Activated T-cell treated with anti-CD3 and anti-CD28 coated beads for 24 hours (primary cell): Measurements from ENCODE around the gene CCM2L.

Experiments
- DNase-seq: peaks from one replicate; pipeline ENCODE4 v3.0.0-alpha.2; 2020; ENCODE audit warnings: low read depth

CCM2L gene

GRCh38 chr20:31992086-31992485 lies 18.2 kb upstream of the CCM2L start:
- no peak for DNase-seq

DNA sequence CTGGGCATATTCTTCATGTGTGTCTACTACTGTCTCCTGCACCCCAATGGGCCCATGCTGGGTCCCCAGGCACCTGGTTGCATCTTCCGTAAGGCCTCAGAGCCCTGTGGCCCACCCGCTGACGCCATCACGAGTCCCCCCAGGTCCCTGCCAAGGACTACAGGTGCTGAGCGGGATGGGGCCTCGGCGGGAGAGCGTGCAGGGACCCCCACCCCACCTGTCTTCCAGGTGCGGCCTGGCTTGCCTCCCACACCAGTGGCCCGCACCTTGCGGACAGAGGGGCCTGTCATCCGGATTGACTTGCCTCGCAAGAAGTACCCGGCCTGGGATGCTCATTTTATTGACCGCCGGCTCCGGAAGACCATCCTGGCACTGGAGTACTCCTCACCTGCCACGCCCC lies 13.2 kb upstream of the CCM2L start:
- no peak for DNase-seq

GRCh38 chr20:31998246-31998645 lies 12.0 kb upstream of the CCM2L start:
- DNase-seq, result no peak

DNA sequence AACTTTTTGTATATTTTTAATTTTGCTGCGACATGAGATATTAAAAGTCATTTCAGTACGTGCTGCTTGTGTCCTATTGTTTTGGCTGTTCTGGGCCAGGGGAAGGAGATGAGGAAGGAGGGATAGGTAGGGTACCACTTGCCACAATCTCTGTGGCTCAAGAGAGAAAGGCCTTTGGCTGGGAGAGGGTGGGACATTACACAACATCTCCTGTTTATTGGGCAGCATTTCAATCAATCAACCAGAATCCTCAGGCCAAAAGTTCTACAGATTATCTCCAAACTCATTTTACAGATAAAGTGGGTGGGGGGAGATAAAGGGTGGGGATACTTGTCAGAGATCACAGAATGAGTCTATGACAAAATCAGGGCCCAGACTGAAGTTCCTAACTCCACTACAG lies 6.9 kb upstream of the CCM2L start:
- DNase-seq, result no peak

DNA sequence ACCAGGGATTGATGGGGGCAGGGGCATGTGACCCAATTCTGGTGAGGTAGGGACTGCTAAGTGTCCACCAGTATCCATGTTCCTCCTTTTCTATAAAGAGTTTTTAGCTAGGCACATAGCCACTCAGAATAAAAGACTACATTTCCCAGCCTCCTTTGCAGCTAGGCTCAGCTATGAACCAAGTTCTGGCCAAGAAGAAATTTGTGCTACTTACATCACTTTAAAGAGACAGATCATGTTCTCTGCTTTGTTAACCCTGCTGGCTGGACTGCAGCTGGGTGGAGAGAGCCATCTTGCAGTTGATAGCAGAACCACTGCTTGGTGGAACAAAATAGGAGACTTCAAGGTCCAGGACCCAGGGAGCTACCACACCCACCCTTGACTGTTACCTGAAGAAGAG lies 5.3 kb upstream of the CCM2L start:
- DNase-seq, result no peak

DNA sequence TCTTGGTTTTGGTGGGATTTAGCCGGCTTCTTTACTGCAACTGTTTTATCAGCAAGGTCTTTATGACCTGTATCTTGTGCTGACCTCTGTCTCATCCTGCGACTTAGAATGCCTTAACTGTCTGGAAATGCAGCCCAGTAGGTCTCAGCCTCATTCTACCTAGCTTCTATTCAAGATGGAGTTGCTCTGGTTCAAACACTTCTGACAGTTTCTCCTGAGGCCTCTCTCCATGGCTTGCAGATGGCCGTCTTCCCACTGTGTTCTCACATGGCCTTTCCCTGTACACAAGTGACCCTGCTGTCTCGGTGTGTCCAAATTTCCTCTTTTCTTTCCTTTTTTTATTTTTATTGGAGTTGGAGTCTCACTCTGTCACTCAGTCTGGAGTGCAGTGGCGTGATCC lies 4.2 kb upstream of the CCM2L start:
- DNase-seq, result no peak

GRCh38 chr20:32006841-32007786 lies 3.1 kb upstream of the CCM2L start:
- DNase-seq, result no peak

- no peak for DNase-seq
Observed at GRCh38 chr20:32007787-32008616, 2.2 kb upstream of the CCM2L start.

DNA sequence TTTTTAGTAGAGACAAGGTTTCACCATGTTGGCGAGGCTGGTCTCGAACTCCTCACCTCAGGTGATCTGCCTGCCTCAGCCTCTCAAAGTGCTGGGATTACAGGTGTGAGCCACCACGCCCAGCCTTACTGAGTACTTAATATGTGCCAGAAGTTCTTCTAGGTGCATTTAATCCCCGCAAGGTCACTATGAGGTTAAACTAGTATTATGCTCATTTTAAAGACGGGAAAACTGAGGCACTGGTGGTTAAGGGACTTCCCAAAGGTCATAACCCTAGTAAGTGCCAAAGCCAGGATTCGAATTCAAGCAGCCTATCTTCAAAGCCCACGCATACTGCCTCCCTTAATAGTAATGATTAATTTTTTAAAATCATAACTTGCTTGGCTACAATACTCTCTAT lies 674 bp upstream of the CCM2L start:
- DNase-seq, result no peak

DNA sequence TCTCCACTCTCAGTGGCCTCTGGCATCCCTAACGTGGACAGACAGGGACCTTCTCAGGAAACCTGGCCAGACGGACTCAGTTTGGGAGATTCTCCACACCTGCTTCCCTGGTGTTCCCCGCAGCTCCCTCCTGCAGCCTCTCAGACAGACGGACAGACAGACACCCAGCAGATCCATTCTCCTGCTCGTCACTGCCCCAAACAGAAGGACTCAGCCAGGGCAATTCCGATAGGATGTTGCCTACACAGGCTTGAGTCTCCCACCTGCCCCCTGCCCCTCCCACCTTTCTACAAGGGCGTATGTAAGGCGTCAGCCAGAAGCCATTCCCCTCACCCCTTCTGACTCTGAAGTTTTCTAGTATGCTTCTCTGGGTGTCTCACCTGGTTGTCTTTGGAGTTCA lies 428 bp downstream of the CCM2L start:
- no peak for DNase-seq

GRCh38 chr20:32012159-32012688 lies 2.0 kb downstream of the CCM2L start:
- no peak for DNase-seq

DNA sequence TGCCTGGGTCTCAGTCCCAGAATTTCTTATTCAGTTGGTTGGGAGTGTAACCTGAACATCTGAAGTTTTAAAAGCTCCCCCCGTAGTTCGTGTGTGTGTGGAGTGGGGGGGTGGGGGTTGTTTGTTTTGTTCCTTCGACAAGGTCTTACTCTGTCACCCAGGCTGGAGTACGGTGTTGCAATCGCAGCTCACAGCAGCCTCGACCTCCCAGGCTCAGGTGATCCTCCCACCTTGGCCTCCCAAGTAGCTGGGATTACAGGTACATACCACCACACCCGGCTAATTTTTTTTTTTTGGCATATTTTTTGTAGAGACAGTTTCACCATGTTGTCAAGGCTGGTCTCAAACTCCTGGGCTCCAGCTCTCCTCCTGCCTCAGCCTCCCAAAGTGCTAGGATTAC lies 3.1 kb downstream of the CCM2L start:
- DNase-seq, result no peak

DNA sequence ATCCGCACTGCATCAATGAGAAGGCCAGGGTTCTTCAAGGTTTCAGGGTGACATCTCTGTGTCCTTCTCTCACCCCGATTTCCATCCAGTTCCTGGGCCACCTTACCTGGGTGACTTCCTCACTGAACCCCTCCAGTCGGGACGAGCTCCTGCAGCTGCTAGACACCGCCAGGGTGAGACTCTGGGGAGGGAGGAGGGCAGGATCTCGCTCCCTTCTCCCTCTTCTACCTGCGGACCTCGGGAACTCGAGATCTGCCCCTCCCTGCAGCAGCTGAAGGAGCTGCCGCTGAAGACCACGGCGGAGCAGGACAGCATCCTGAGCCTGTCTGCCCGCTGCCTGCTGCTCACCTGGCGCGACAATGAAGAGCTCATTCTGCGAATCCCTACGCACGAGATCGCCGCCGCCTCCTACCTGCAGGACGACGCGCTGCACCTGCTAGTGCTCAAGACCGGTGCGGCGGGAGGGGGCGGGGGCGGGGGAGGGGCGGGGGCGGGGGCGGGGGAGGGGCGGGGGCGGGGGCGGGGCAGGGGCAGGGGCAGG lies 7.5 kb downstream of the CCM2L start:
- DNase-seq, result no peak

DNA sequence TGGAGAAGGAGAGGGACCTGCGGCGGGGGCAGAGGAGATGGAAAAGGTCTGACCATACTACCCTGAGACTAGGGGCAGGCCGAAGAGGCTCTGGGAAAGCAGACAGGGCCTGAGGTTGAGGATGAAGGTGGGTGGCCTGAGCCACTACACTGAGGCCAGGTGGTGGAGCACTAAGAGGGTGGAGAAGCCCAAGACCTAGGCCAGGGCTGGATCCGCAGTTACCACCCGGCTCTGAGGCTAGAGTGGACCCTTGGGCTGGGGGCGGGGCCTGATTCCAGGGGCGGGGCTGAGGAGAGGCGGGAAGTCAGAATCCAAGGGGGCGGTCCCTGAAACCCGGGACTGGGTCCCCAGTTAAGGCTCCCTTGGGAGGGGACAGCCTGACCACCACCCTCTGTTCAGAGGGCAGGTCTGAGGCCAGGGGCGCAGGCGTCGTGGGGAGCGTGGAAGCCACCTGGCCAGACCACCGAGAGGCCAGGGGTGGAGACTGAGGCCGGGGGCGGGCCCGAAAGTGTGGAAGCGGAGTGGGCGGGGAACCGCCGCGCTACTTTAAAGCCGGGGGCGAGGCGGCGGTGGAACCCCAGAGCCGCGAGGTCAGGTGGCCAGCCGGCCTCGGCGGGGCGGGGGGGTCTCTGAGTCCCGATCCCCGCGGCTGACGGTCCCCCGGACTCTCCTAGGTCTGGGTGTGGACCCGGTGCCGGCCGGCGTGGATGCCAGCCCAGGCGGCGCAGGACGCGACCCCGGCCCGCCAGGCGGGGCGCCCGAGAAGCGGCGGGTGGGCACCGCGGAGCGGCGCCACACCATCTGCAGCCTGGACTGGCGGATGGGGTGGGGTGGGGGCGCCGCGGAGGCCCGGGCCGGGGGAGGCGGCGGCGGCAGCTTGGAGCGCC lies 8.3 kb downstream of the CCM2L start:
- peak; percentile 27 for DNase-seq

DNA sequence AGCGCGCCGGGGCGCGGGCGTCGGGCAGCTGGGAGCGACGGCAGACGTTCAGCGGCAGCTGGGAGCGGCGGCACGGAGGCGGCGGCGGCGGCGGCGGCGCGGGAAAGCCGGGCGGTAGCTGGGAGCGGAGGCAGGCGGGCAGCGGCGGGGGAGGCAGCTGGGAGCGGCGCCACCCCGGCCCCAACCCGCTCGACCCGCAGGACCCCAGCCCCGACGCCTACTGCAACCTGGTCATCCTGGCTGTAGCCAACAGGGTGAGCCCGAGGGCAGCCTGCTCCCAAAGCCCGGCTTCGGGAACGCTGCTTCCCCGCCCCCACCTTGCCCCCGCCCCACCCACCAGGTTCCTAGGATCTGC lies 8.9 kb downstream of the CCM2L start:
- no peak for DNase-seq

DNA sequence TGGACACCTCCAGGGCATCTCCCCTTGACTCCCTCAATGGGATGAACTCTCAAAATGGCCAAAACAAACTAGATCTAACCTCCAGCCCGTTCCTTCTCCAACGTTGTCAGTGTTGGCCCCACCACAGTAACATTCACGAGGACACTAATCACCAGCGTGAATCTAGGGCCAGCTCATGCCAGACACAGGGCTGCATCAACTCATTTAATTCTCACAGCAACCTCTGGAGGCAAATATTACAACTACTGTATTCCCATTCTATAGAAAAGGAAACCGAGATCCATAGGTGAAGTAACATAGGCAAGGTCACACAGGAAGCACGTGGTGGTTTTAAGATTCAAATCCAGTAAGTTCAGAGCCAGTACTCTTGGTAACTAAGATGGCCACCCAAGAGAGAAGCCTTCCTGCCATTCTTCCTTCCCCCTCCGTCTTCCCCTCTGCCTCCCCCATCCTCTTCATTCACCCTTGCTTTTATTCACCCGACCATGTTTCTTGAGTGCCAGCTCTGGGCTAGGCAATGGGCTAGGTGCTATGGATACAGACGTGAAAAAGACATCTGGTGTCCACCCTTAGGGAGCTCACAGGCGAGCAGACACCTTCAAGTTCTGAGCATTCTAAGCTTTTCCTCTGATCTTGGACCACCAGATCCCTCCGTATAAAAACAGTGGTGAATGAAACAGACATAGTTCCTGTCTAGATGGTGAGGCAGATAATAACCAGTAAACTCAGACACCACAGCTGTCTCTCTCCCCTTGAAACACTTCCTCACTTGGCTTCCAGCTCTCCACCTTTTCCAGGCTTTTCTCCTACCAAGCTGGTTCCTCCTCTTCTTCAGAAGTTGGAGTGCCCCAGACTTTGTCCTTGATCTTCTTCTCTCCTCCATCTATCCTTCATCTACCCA lies 9.6 kb downstream of the CCM2L start:
- DNase-seq, result no peak

DNA sequence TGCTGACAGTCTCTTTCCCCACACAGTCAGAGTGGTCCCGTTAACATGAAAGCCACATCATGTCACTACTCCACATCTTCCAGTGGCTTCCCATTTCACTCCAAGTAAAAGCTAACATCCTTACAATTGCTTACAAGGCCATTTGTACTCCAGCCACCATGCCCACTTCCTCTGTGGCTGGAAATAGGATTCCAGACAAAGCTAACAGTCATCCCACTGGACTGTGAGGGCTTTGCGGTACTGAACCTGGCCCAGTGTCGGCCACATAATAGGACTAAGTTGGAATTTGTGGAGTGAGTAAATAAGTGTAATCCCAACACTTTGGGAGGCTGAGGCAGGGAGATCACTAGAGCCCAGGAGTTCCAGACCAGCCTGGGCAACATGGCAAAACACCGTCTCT lies 10.9 kb downstream of the CCM2L start:
- no peak for DNase-seq

- DNase-seq, result no peak
Observed at GRCh38 chr20:32024683-32025295, 14.6 kb downstream of the CCM2L start.

- no peak for DNase-seq
Observed at GRCh38 chr20:32027643-32028042, 17.4 kb downstream of the CCM2L start.
